WTC11 (cell line): ENCODE measurements around the gene MED23. TPM values are rescaled to one million over a fixed set of nuclear protein-coding genes. Genes with fewer than 3 reads are reported as not detected.
A peak's percentile ranks its signal among the peaks of the same experiment; 100 is the strongest.

ENCODE experiments used
- ATAC-seq: fragments of 200-7000 bp; cut with Tn5 transposase; 2 replicates; pipeline ENCODE4 v1.10.0; 2021; ENCODE audit warnings: mild to moderate bottlenecking, moderate library complexity
- CTCF ChIA-PET: fragments of 300-600 bp; sonication (Branson Sonifier 250); formaldehyde crosslinking; loops from one replicate; lab custom pipeline; 2021; ENCODE audit warnings: antibody characterized with exemption; lab: Charles Lee
- POLR2A ChIA-PET: fragments of 350-600 bp; sonication (Branson Sonifier 250); formaldehyde crosslinking; loops from one replicate; lab custom pipeline; 2021; ENCODE audit warnings: antibody characterized with exemption; lab: Charles Lee
- DNase-seq: peaks from one replicate; pipeline ENCODE4 v3.0.0; 2021; ENCODE audit warnings: low spot score
- H3K27ac Mint-ChIP-seq: 2 replicates; pipeline ENCODE4 v1.8.0; 2021; ENCODE audit warnings: mixed read lengths
- H3K27me3 Mint-ChIP-seq: 2 replicates; pipeline ENCODE4 v1.8.0; 2021; ENCODE audit warnings: low read depth, mild to moderate bottlenecking, moderate library complexity, mixed read lengths
- H3K36me3 Mint-ChIP-seq: 2 replicates; pipeline ENCODE4 v1.8.0; 2021; ENCODE audit warnings: mixed read lengths
- H3K4me1 Mint-ChIP-seq: 2 replicates; pipeline ENCODE4 v1.8.0; 2022; ENCODE audit warnings: mixed read lengths
- H3K4me3 Mint-ChIP-seq: 2 replicates; pipeline ENCODE4 v1.8.0; 2021; ENCODE audit warnings: mild to moderate bottlenecking, moderate library complexity, mixed read lengths
- H3K9me3 Mint-ChIP-seq: 2 replicates; pipeline ENCODE4 v1.8.0; 2021; ENCODE audit warnings: mixed read lengths
- ATF1 ChIP-seq: sonication (generic); formaldehyde crosslinking; IDR thresholded peaks from 2 replicates; pipeline ENCODE4 v1.8.1; 2023; ENCODE audit warnings: mild to moderate bottlenecking, moderate library complexity, missing genetic modification reagents
- CBFB ChIP-seq: sonication (generic); formaldehyde crosslinking; IDR thresholded peaks from 2 replicates; pipeline ENCODE4 v1.8.1; 2022; ENCODE audit warnings: mild to moderate bottlenecking, low read depth, missing genetic modification reagents
- CDX4 ChIP-seq: fragments of 250-450 bp; sonication (Bioruptor Pico); IDR thresholded peaks from 2 replicates; pipeline ENCODE4 v1.9.0; 2021; ENCODE audit warnings: moderate library complexity, mild to moderate bottlenecking, inconsistent platforms, borderline replicate concordance
- CTCF ChIP-seq: fragments of 200-600 bp; IDR thresholded peaks from 2 replicates; pipeline ENCODE4 v1.8.0; 2022; ENCODE audit warnings: antibody characterized with exemption
- ETV6 ChIP-seq: sonication (generic); formaldehyde crosslinking; IDR thresholded peaks from 2 replicates; pipeline ENCODE4 v1.8.1; 2022; ENCODE audit warnings: mild to moderate bottlenecking, missing genetic modification reagents
- FOXP1 ChIP-seq: sonication (generic); formaldehyde crosslinking; IDR thresholded peaks from 2 replicates; pipeline ENCODE4 v1.8.0; 2022; ENCODE audit warnings: missing genetic modification reagents, mild to moderate bottlenecking, moderate library complexity, borderline replicate concordance
- GRHL2 ChIP-seq: fragments of 250-450 bp; sonication (Bioruptor Pico); IDR thresholded peaks from 2 replicates; pipeline ENCODE4 v1.8.0; 2022; ENCODE audit warnings: mild to moderate bottlenecking, moderate library complexity; ENCODE audit not compliant: insufficient replicate concordance, severe bottlenecking
- JAZF1 ChIP-seq: fragments of 250-450 bp; sonication (Bioruptor Pico); IDR thresholded peaks from 2 replicates; pipeline ENCODE4 v1.9.0; 2021; ENCODE audit warnings: moderate library complexity, mild to moderate bottlenecking, inconsistent platforms
- NFATC4 ChIP-seq: fragments of 250-450 bp; sonication (Bioruptor Pico); IDR thresholded peaks from 2 replicates; pipeline ENCODE4 v1.9.0; 2021; ENCODE audit warnings: mild to moderate bottlenecking
- NFYB ChIP-seq: sonication (generic); formaldehyde crosslinking; conservative IDR thresholded peaks from 2 replicates; pipeline ENCODE4 v1.8.0; 2022; ENCODE audit warnings: low read depth, missing genetic modification reagents
- SP1 ChIP-seq: sonication (generic); formaldehyde crosslinking; conservative IDR thresholded peaks from 2 replicates; pipeline ENCODE4 v1.8.1; 2022; ENCODE audit warnings: missing genetic modification reagents
- STAT6 ChIP-seq: sonication (generic); formaldehyde crosslinking; conservative IDR thresholded peaks from 2 replicates; pipeline ENCODE4 v1.8.1; 2023; ENCODE audit warnings: mild to moderate bottlenecking, low read depth, missing genetic modification reagents, moderate library complexity
- TP53 ChIP-seq: sonication (generic); formaldehyde crosslinking; IDR thresholded peaks from 2 replicates; pipeline ENCODE4 v1.8.1; 2023; ENCODE audit warnings: mild to moderate bottlenecking, missing genetic modification reagents
- total RNA-seq: library from RNA; stranded (reverse); gene quantifications from 3 replicates; pipeline ENCODE4 v1.2.3, GENCODE V29; 2021
- TF ChIP-seq, protein P1 (sequence below): fragments of 250-450 bp; sonication (Bioruptor Pico); IDR thresholded peaks from 2 replicates; pipeline ENCODE4 v1.8.0; 2021; ENCODE audit warnings: mild to moderate bottlenecking
- TF ChIP-seq, protein P2 (sequence below): fragments of 250-450 bp; sonication (Bioruptor Pico); conservative IDR thresholded peaks from 2 replicates; pipeline ENCODE4 v1.9.0; 2021; ENCODE audit warnings: mild to moderate bottlenecking
- TF ChIP-seq, protein P3 (sequence below): sonication (generic); formaldehyde crosslinking; IDR thresholded peaks from 2 replicates; pipeline ENCODE4 v1.8.0; 2022; ENCODE audit warnings: mild to moderate bottlenecking, missing genetic modification reagents

MED23 gene
- total RNA-seq, 1 experiment from 2014 or later: 19.0 TPM

DNA sequence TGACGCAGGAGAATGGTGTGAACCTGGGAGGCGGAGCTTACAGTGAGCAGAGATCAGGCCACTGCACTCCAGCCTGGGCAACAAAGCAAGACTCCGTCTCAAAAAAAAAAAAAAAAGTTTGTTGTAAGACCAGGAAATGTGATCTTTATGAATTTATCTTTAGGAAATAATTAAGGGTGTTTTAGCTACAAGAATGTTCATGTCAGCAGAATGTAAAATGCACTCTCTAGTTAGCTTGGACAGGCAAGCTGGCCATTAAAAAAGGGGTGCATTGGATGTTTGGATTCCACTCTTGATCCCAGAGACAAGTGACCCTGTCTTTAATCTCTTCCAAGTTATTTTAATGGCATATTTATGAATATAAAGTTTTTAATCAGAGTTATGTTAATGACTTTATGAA lies 28.6 kb upstream of the MED23 start:
- Mint-ChIP-seq H3K27ac (no peak overlapping the region), H3K4me1 (no peaks in the 10 kb centered on the region), H3K9me3 (no peaks in the 10 kb centered on the region), H3K36me3 (no peaks in the 10 kb centered on the region), H3K27me3 (peaks cover 30% of the 10 kb centered on the region), H3K4me3 (no peak overlapping the region)
- ChIA-PET POLR2A (interaction anchor here (0.6 kb wide), 1 partner anchor 109 kb away, joined by 3 read pairs; no protein-coding TSS in a partner anchor), CTCF (interaction anchor here (2.4 kb wide), 1 partner anchor 29 kb away, joined by 12 read pairs; the partner anchor contains the start of gene MED23)
- ATAC-seq (no peak), DNase-seq (no peak)
- TF ChIP-seq, protein P1, sequence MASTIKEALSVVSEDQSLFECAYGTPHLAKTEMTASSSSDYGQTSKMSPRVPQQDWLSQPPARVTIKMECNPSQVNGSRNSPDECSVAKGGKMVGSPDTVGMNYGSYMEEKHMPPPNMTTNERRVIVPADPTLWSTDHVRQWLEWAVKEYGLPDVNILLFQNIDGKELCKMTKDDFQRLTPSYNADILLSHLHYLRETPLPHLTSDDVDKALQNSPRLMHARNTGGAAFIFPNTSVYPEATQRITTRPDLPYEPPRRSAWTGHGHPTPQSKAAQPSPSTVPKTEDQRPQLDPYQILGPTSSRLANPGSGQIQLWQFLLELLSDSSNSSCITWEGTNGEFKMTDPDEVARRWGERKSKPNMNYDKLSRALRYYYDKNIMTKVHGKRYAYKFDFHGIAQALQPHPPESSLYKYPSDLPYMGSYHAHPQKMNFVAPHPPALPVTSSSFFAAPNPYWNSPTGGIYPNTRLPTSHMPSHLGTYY (CRISPR knock-in tag): no peak

- Mint-ChIP-seq H3K27ac (no peak overlapping the region), H3K4me3 (no peak overlapping the region), H3K27me3 (peaks cover 36% of the 10 kb centered on the region), H3K9me3 (no peaks in the 10 kb centered on the region), H3K36me3 (no peaks in the 10 kb centered on the region), H3K4me1 (no peaks in the 10 kb centered on the region)
- ChIA-PET CTCF (interaction anchor here (2.4 kb wide), 1 partner anchor 28 kb away, joined by 12 read pairs; the partner anchor contains the start of gene MED23), POLR2A (no interaction called here)
- TF ChIP-seq FOXP1 (CRISPR knock-in tag) (no peak), GRHL2 (CRISPR knock-in tag) (no peak), ETV6 (no peak), NFYB (CRISPR knock-in tag) (no peak), TP53 (CRISPR knock-in tag) (no peak), SP1 (CRISPR knock-in tag) (no peak), CBFB (CRISPR knock-in tag) (no peak), ATF1 (CRISPR knock-in tag) (no peak), CTCF (no peak), NFATC4 (CRISPR knock-in tag) (no peak), STAT6 (no peak), JAZF1 (no peak), CDX4 (CRISPR knock-in tag) (no peak)
- TF ChIP-seq, protein P2, sequence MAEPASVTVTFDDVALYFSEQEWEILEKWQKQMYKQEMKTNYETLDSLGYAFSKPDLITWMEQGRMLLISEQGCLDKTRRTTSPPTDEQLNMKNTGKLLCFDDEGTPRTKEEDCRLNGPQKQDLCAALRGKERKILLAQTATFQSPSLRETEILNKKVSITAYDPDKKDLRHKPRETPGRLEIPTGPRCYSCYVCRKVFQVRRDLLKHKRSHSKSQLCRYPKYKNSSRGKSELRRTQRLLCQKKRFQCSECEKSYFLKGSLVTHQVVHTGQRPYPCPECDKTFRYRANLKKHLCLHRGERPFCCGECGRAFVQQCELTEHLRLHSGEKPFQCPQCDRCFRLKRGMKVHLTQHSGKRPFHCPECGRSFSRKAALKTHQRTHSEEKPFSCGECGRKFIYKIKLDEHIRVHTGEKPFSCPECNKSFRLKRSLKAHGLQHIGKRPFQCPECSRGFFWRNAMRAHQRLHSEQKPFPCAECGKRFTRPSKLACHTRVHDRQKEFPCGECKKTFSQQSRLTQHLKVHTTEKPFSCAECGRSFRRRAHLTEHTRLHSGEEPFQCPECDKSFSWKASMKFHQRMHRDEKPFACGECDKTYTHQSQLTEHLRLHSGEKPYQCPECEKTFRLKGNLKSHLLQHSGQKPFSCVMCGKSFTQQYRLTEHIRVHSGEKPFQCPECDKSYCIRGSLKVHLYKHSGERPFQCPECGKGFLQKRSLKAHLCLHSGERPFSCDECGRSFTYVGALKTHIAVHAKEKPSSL (CRISPR knock-in tag): no peak
- TF ChIP-seq, protein P3, sequence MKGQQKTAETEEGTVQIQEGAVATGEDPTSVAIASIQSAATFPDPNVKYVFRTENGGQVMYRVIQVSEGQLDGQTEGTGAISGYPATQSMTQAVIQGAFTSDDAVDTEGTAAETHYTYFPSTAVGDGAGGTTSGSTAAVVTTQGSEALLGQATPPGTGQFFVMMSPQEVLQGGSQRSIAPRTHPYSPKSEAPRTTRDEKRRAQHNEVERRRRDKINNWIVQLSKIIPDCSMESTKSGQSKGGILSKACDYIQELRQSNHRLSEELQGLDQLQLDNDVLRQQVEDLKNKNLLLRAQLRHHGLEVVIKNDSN (CRISPR knock-in tag): no peak
- no peak for DNase-seq
- peak; percentile 32; the same call in 1 of the 2 replicates for ATAC-seq
Observed at GRCh38 chr6:131655951-131656350, 27.9 kb upstream of the MED23 start.
